H9 (cell line): ENCODE results near the gene MUSTN1. TPM values are rescaled to one million over a fixed set of nuclear protein-coding genes. Genes with fewer than 3 reads are reported as not detected.

Experiments used
- DNase-seq: peaks from one replicate; pipeline ENCODE4 v3.0.0-alpha.2; 2017
- H2AFZ ChIP-seq: one replicate; pipeline ENCODE4 v1.6.1; 2013; ENCODE audit warnings: mild to moderate bottlenecking, low read length, control low read depth, moderate library complexity
- H2AK5ac ChIP-seq: 2 replicates; pipeline ENCODE4 v1.6.1; 2013; ENCODE audit warnings: low read length, control low read depth, mixed read lengths; ENCODE audit not compliant: insufficient read length
- H2BK120ac ChIP-seq: one replicate; pipeline ENCODE4 v1.6.1; 2013; ENCODE audit warnings: low read depth, mild to moderate bottlenecking, low read length, control low read depth, inconsistent platforms; ENCODE audit not compliant: poor library complexity, severe bottlenecking
- H2BK12ac ChIP-seq: 2 replicates; pipeline ENCODE4 v1.6.1; 2013; ENCODE audit warnings: low read length, control low read depth, mixed read lengths, low read depth; ENCODE audit not compliant: insufficient read length
- H2BK15ac ChIP-seq: 2 replicates; pipeline ENCODE4 v1.6.1; 2013; ENCODE audit warnings: low read depth, low read length, control low read depth
- H2BK20ac ChIP-seq: one replicate; pipeline ENCODE4 v1.6.1; 2013; ENCODE audit warnings: low read depth, mild to moderate bottlenecking, low read length, control low read depth, inconsistent platforms; ENCODE audit not compliant: poor library complexity, severe bottlenecking
- H2BK5ac ChIP-seq: 2 replicates; pipeline ENCODE4 v1.6.1; 2013; ENCODE audit warnings: low read length, control low read depth, mixed read lengths; ENCODE audit not compliant: insufficient read length
- H3K14ac ChIP-seq: 2 replicates; pipeline ENCODE4 v1.6.1; 2013; ENCODE audit warnings: low read length, control low read depth; ENCODE audit not compliant: insufficient read depth
- H3K18ac ChIP-seq: 2 replicates; pipeline ENCODE4 v1.6.1; 2013; ENCODE audit warnings: low read depth, mild to moderate bottlenecking, mixed read lengths, low read length, control low read depth; ENCODE audit not compliant: insufficient read length
- H3K23ac ChIP-seq: 2 replicates; pipeline ENCODE4 v1.6.1; 2013; ENCODE audit warnings: low read length, control low read depth, mixed read lengths, low read depth; ENCODE audit not compliant: insufficient read length
- H3K23me2 ChIP-seq: 2 replicates; pipeline ENCODE4 v1.6.1; 2013; ENCODE audit warnings: low read depth, mild to moderate bottlenecking, mixed read lengths, low read length, control low read depth; ENCODE audit not compliant: insufficient read length, poor library complexity, severe bottlenecking
- H3K27ac ChIP-seq: 2 replicates; pipeline ENCODE4 v1.5.1; 2013; ENCODE audit warnings: low read length, control low read depth, mixed read lengths, low read depth; ENCODE audit not compliant: insufficient read length
- H3K27me3 ChIP-seq: 2 replicates; pipeline ENCODE4 v1.6.1; 2013; ENCODE audit warnings: low read length, control low read depth, inconsistent platforms; ENCODE audit not compliant: insufficient read depth
- H3K4ac ChIP-seq: 2 replicates; pipeline ENCODE4 v1.6.1; 2013; ENCODE audit warnings: low read depth, mild to moderate bottlenecking, control low read depth, inconsistent platforms, low read length, moderate library complexity
- H3K4me1 ChIP-seq: 2 replicates; pipeline ENCODE4 v1.6.1; 2013; ENCODE audit warnings: low read length, control low read depth, inconsistent platforms; ENCODE audit not compliant: insufficient read depth
- H3K4me2 ChIP-seq: 2 replicates; pipeline ENCODE4 v1.6.1; 2013; ENCODE audit warnings: low read length, control low read depth, mixed read lengths; ENCODE audit not compliant: insufficient read length, insufficient read depth
- H3K56ac ChIP-seq: 2 replicates; pipeline ENCODE4 v1.6.1; 2013; ENCODE audit warnings: low read depth, mild to moderate bottlenecking, mixed read lengths, low read length, control low read depth; ENCODE audit not compliant: insufficient read length
- H3K79me1 ChIP-seq: 2 replicates; pipeline ENCODE4 v1.6.1; 2013; ENCODE audit warnings: low read depth, mild to moderate bottlenecking, moderate library complexity, low read length, control low read depth, inconsistent platforms; ENCODE audit not compliant: insufficient read depth, poor library complexity, severe bottlenecking
- H3K79me2 ChIP-seq: 2 replicates; pipeline ENCODE4 v1.6.1; 2013; ENCODE audit warnings: low read length, control low read depth, inconsistent platforms; ENCODE audit not compliant: insufficient read depth
- H3K9ac ChIP-seq: 2 replicates; pipeline ENCODE4 v1.6.1; 2013; ENCODE audit warnings: low read length, control low read depth, mixed read lengths; ENCODE audit not compliant: insufficient read length; ENCODE audit errors: extremely low read depth
- H3K9me3 ChIP-seq: one replicate; pipeline ENCODE4 v1.6.1; 2013; ENCODE audit warnings: low read depth, low read length, inconsistent platforms; ENCODE audit not compliant: control insufficient read depth
- H3T11ph ChIP-seq: one replicate; pipeline ENCODE4 v1.6.1; 2013; ENCODE audit warnings: mild to moderate bottlenecking, low read length, control low read depth, inconsistent platforms
- H4K20me1 ChIP-seq: one replicate; pipeline ENCODE4 v1.6.1; 2013; ENCODE audit not compliant: control insufficient read depth, insufficient read length, insufficient read depth
- H4K5ac ChIP-seq: 2 replicates; pipeline ENCODE4 v1.6.1; 2013; ENCODE audit warnings: low read depth, mild to moderate bottlenecking, mixed read lengths, low read length, control low read depth; ENCODE audit not compliant: insufficient read length
- H4K8ac ChIP-seq: replicated peaks from 2 replicates; pipeline ENCODE4 v1.6.1; 2013; ENCODE audit warnings: low read length, control low read depth, mixed read lengths, low read depth; ENCODE audit not compliant: insufficient read length
- H4K91ac ChIP-seq: 2 replicates; pipeline ENCODE4 v1.6.1; 2013; ENCODE audit warnings: low read depth, mild to moderate bottlenecking, moderate library complexity, mixed read lengths, low read length, control low read depth; ENCODE audit not compliant: insufficient read length
- H3K27ac Mint-ChIP-seq, 3 experiments: 2 replicates in 2 of 3; 3 replicates in 1 of 3; pipeline ENCODE4 v1.8.0; 2020 to 2021; ENCODE audit warnings: mixed read lengths in 3 of 3, mild to moderate bottlenecking in 1 of 3, moderate library complexity in 1 of 3
- H3K27me3 Mint-ChIP-seq: 2 replicates; pipeline ENCODE4 v1.8.0; 2021; ENCODE audit warnings: low read depth, mild to moderate bottlenecking, moderate library complexity, mixed read lengths
- H3K36me3 Mint-ChIP-seq, 3 experiments: 2 replicates in 2 of 3; 3 replicates in 1 of 3; pipeline ENCODE4 v1.8.0; 2020 to 2021; ENCODE audit warnings: low read depth in 3 of 3, mixed read lengths in 3 of 3; ENCODE audit not compliant: insufficient read depth in 1 of 3
- H3K4me1 Mint-ChIP-seq, 2 experiments: 2 replicates each; pipeline ENCODE4 v1.8.0; 2020; ENCODE audit warnings: mixed read lengths in 2 of 2
- H3K4me3 Mint-ChIP-seq, 2 experiments: 2 replicates in 1 of 2; 3 replicates in 1 of 2; pipeline ENCODE4 v1.8.0; 2020 to 2021; ENCODE audit warnings: mild to moderate bottlenecking in 2 of 2, mixed read lengths in 2 of 2, moderate library complexity in 1 of 2
- H3K9me3 Mint-ChIP-seq, 2 experiments: 2 replicates in 1 of 2; 3 replicates in 1 of 2; pipeline ENCODE4 v1.8.0; 2020; ENCODE audit warnings: mild to moderate bottlenecking in 2 of 2, mixed read lengths in 2 of 2, moderate library complexity in 1 of 2
- CTCF ChIP-seq: fragments of 200-600 bp; sonication (generic); conservative IDR thresholded peaks from 3 replicates; pipeline ENCODE4 v1.8.0; 2021; ENCODE audit warnings: antibody characterized with exemption, mild to moderate bottlenecking
- WGBS: extraction: QIAGEN DNeasy Blood & Tissue Kit; methylation state at CpG from one replicate; pipeline ENCODE4 v1.1.7; 2013; ENCODE audit warnings: missing lambda C conversion rate, low lambda C conversion rate, mixed read lengths; ENCODE audit not compliant: insufficient read length; ENCODE audit errors: extremely low coverage; 5-methylcytosine and 5-hydroxymethylcytosine counted together
- total RNA-seq: library from RNA; stranded (reverse); gene quantifications from 2 replicates; pipeline ENCODE4 v1.2.1, GENCODE V29; 2021

MUSTN1 gene
- total RNA-seq, 1 experiment from 2014 or later, result 0.72 TPM

- Mint-ChIP-seq H3K4me3 (no peak overlapping the region), H3K27me3 (no peaks in the 10 kb centered on the region), H3K4me1 (peaks cover 8 to 18% of the 10 kb centered on the region in 2 experiments), H3K9me3 (no peaks in the 10 kb centered on the region; a peak in 1 of 5 replicates), H3K36me3 (peaks cover 17 to 25% (median 19%) of the 10 kb centered on the region in 3 experiments), H3K27ac (no peak overlapping the region)
- Histone ChIP-seq H2BK5ac (no peak overlapping the region), H3K4me2 (no peak overlapping the region), H3K4me1 (no peaks in the 10 kb centered on the region), H3K9ac (no peak overlapping the region), H3K4ac (no peak overlapping the region), H3K79me2 (no peaks in the 10 kb centered on the region), H3K56ac (no peak overlapping the region), H3K79me1 (no peaks in the 10 kb centered on the region), H3K9me3 (no peaks in the 10 kb centered on the region), H2BK120ac (no peak overlapping the region), H4K91ac (no peak overlapping the region), H3K14ac (no peak overlapping the region), H3K23me2 (no peaks in the 10 kb centered on the region), H4K5ac (no peak overlapping the region), H4K20me1 (no peaks in the 10 kb centered on the region), H2AFZ (no peak overlapping the region), H3K23ac (no peak overlapping the region), H3T11ph (no peak overlapping the region), H2BK12ac (no peak overlapping the region), H3K18ac (no peak overlapping the region), H2BK20ac (no peak overlapping the region), H3K27me3 (no peaks in the 10 kb centered on the region), H2AK5ac (no peak overlapping the region), H4K8ac (no peak overlapping the region), H3K27ac (no peak overlapping the region), H2BK15ac (no peak overlapping the region)
- no peak for DNase-seq
- no CpG with 5 or more reads among the region's 2 CpGs for WGBS
- TF ChIP-seq CTCF, result no peak
Measured at GRCh38 chr3:52843881-52844280, 9.1 kb upstream of the MUSTN1 start.
